Neural cell (in vitro differentiated cells): ENCODE data around the gene LYAR. TPM values are rescaled to one million over a fixed set of nuclear protein-coding genes. Genes with fewer than 3 reads are reported as not detected.

ENCODE experiments used
- H2AFZ ChIP-seq: fragments of 200-600, 300-800 bp; sonication (generic), shearing (Covaris generic); 2 replicates; pipeline ENCODE4 v1.6.0; 2014; ENCODE audit warnings: low read depth, mild to moderate bottlenecking, antibody characterized with exemption, low read length, moderate library complexity
- H3F3A ChIP-seq: fragments of 200-600 bp; shearing (Covaris generic); 2 replicates; pipeline ENCODE4 v1.6.1; 2016; ENCODE audit warnings: mild to moderate bottlenecking, moderate library complexity, mixed read lengths, antibody characterized with exemption, low read length; ENCODE audit not compliant: insufficient read depth, poor library complexity, severe bottlenecking
- H3K27ac ChIP-seq: fragments of 200-600, 300-800 bp; sonication (generic), shearing (Covaris generic); 2 replicates; pipeline ENCODE4 v1.5.1; 2014; ENCODE audit warnings: mild to moderate bottlenecking, low read length, moderate library complexity
- H3K27me3 ChIP-seq: fragments of 300-800, 200-600 bp; sonication (generic), shearing (Covaris generic); 2 replicates; pipeline ENCODE4 v1.6.0; 2014; ENCODE audit warnings: mild to moderate bottlenecking, low read depth, low read length, moderate library complexity; ENCODE audit not compliant: insufficient read depth
- H3K36me3 ChIP-seq: fragments of 300-800, 200-600 bp; sonication (generic), shearing (Covaris generic); 2 replicates; pipeline ENCODE4 v1.5.1; 2014; ENCODE audit warnings: mild to moderate bottlenecking, antibody characterized with exemption, low read length, moderate library complexity; ENCODE audit not compliant: insufficient read depth
- H3K4me2 ChIP-seq: fragments of 300-800, 200-600 bp; sonication (generic), shearing (Covaris generic); 2 replicates; pipeline ENCODE4 v1.6.0; 2014; ENCODE audit warnings: mild to moderate bottlenecking, low read length
- H3K4me3 ChIP-seq: fragments of 300-800, 200-600 bp; sonication (generic), shearing (Covaris generic); 2 replicates; pipeline ENCODE4 v1.5.1; 2014; ENCODE audit warnings: mild to moderate bottlenecking, low read length, moderate library complexity
- H3K79me2 ChIP-seq: fragments of 200-600 bp; shearing (Covaris generic); replicated peaks from 2 replicates; pipeline ENCODE4 v1.6.0; 2014; ENCODE audit warnings: mild to moderate bottlenecking, low read length, moderate library complexity; ENCODE audit not compliant: insufficient read depth
- H3K9ac ChIP-seq: fragments of 300-800, 200-600 bp; sonication (generic), shearing (Covaris generic); 2 replicates; pipeline ENCODE4 v1.6.1; 2016; ENCODE audit warnings: mild to moderate bottlenecking, low read length, mixed read lengths
- H3K9me2 ChIP-seq: fragments of 200-600 bp; shearing (Covaris generic); 2 replicates; pipeline ENCODE4 v1.6.1; 2016; ENCODE audit warnings: mild to moderate bottlenecking, low read length, mixed read lengths; ENCODE audit not compliant: insufficient read depth
- H3K9me3 ChIP-seq: fragments of 200-600, 300-800 bp; sonication (generic), shearing (Covaris generic); 2 replicates; pipeline ENCODE4 v1.6.1; 2016; ENCODE audit warnings: mild to moderate bottlenecking, mixed run types, low read length, moderate library complexity, mixed read lengths
- H4K20me1 ChIP-seq: fragments of 200-600 bp; shearing (Covaris generic); 2 replicates; pipeline ENCODE4 v1.6.1; 2016; ENCODE audit warnings: mild to moderate bottlenecking, mixed run types; ENCODE audit not compliant: insufficient read depth
- EP300 ChIP-seq: fragments of 450-650 bp; conservative IDR thresholded peaks from 2 replicates; pipeline ENCODE4 v1.6.1; 2014; ENCODE audit warnings: antibody characterized with exemption, mild to moderate bottlenecking, moderate library complexity; ENCODE audit not compliant: poor library complexity, severe bottlenecking
- EZH2 ChIP-seq: fragments of 200-600, 300-800 bp; shearing (Covaris generic), sonication (generic); IDR thresholded peaks from 2 replicates; pipeline ENCODE4 v1.6.1; 2014; ENCODE audit warnings: antibody characterized with exemption, low read length, borderline replicate concordance, mild to moderate bottlenecking; ENCODE audit not compliant: insufficient read depth, poor library complexity, severe bottlenecking
- MXI1 ChIP-seq: fragments of 450-650 bp; conservative IDR thresholded peaks from 2 replicates; pipeline ENCODE4 v1.6.1; 2014; ENCODE audit warnings: antibody characterized with exemption, mild to moderate bottlenecking; ENCODE audit not compliant: poor library complexity, severe bottlenecking
- POLR2AphosphoS5 ChIP-seq: IDR thresholded peaks from 2 replicates; pipeline ENCODE4 v1.6.1; 2012
- RAD21 ChIP-seq: fragments of 450-650 bp; conservative IDR thresholded peaks from 2 replicates; pipeline ENCODE4 v1.6.1; 2014; ENCODE audit warnings: antibody characterized with exemption, mild to moderate bottlenecking, moderate library complexity
- SMC3 ChIP-seq: fragments of 450-650 bp; conservative IDR thresholded peaks from 2 replicates; pipeline ENCODE4 v1.6.1; 2014; ENCODE audit warnings: antibody characterized with exemption, mild to moderate bottlenecking, moderate library complexity; ENCODE audit not compliant: poor library complexity
- TAF1 ChIP-seq: IDR thresholded peaks from 2 replicates; pipeline ENCODE4 v1.6.1; 2012; ENCODE audit warnings: low read depth
- polyA plus RNA-seq: library from polyadenylated mRNA; depleted of rRNA; stranded (reverse); fragments of >200 nt; gene quantifications from 2 replicates; pipeline ENCODE4 v1.2.3, GENCODE V29; 2014
- TF ChIP-seq, protein P1 (sequence below): IDR thresholded peaks from 2 replicates; pipeline ENCODE4 v1.6.1; 2012; ENCODE audit warnings: borderline replicate concordance
- TF ChIP-seq, protein P2 (sequence below): fragments of 450-650 bp; IDR thresholded peaks from 2 replicates; pipeline ENCODE4 v1.5.1; 2014; ENCODE audit warnings: antibody characterized with exemption, mild to moderate bottlenecking, moderate library complexity; ENCODE audit not compliant: poor library complexity, severe bottlenecking

The LYAR gene
- polyA plus RNA-seq, 1 donor from 2014 or later = 14.7 TPM

DNA sequence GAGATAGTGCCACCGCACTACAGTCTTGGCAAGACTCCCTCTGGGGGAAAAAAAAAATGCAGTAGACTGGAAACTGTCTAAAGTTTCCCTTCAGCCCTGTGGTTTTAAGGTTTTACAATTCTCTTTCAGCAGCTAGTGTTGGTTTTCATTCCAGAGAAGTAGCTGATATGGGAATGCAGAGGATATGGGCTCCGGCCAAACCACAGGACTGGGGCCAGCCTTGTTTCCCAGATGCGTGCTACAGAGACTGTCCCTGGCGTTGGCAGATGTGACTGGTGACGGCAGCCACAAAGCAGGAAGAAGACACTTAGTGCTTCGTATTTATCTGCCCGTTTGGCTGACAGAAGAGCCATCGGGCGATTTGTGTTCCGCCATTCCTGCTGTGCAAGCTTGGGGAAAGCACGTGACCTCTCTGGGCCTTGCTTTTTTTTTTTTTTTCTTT, 43.3 kb upstream of the LYAR start:
- Histone ChIP-seq H4K20me1 (no peaks in the 10 kb centered on the region), H3K9me3 (no peaks in the 10 kb centered on the region), H3K27me3 (no peaks in the 10 kb centered on the region), H3K9ac (no peak overlapping the region), H3K36me3 (no peaks in the 10 kb centered on the region), H2AFZ (no peak overlapping the region), H3K27ac (no peak overlapping the region), H3F3A (no peaks in the 10 kb centered on the region), H3K79me2 (no peaks in the 10 kb centered on the region), H3K4me2 (no peak overlapping the region), H3K9me2 (no peaks in the 10 kb centered on the region), H3K4me3 (no peak overlapping the region)
- TF ChIP-seq, protein P1, sequence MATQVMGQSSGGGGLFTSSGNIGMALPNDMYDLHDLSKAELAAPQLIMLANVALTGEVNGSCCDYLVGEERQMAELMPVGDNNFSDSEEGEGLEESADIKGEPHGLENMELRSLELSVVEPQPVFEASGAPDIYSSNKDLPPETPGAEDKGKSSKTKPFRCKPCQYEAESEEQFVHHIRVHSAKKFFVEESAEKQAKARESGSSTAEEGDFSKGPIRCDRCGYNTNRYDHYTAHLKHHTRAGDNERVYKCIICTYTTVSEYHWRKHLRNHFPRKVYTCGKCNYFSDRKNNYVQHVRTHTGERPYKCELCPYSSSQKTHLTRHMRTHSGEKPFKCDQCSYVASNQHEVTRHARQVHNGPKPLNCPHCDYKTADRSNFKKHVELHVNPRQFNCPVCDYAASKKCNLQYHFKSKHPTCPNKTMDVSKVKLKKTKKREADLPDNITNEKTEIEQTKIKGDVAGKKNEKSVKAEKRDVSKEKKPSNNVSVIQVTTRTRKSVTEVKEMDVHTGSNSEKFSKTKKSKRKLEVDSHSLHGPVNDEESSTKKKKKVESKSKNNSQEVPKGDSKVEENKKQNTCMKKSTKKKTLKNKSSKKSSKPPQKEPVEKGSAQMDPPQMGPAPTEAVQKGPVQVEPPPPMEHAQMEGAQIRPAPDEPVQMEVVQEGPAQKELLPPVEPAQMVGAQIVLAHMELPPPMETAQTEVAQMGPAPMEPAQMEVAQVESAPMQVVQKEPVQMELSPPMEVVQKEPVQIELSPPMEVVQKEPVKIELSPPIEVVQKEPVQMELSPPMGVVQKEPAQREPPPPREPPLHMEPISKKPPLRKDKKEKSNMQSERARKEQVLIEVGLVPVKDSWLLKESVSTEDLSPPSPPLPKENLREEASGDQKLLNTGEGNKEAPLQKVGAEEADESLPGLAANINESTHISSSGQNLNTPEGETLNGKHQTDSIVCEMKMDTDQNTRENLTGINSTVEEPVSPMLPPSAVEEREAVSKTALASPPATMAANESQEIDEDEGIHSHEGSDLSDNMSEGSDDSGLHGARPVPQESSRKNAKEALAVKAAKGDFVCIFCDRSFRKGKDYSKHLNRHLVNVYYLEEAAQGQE = no peak
- TF ChIP-seq SMC3 = no peak

DNA sequence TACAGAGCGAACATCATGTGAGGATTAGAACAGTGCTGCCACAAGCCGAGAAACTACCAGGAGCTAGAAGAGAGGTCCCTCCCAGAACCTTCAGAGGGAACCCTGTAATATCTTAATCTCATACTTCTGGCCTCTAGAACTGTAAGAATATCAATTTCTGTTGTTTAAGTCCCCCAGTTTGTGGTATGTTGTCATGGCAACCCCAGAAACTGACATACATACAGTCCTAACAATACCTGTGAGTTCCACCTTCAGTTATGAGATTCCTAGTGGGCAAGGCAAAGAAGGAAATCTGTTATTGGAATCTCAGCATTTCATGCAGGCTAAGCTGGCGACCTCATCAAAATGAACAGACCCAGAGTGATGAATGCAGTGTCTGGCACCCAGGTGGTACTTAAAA, 42.6 kb upstream of the LYAR start:
- no peak for TF ChIP-seq SMC3
- no peak for TF ChIP-seq POLR2AphosphoS5
- no peak for TF ChIP-seq EZH2
- TF ChIP-seq TAF1 = no peak
- TF ChIP-seq RAD21 = no peak
- Histone ChIP-seq H3K9me3 (no peaks in the 10 kb centered on the region), H3K4me3 (no peak overlapping the region), H4K20me1 (no peaks in the 10 kb centered on the region), H3K27me3 (no peaks in the 10 kb centered on the region), H3F3A (no peaks in the 10 kb centered on the region), H3K9ac (no peak overlapping the region), H3K9me2 (no peaks in the 10 kb centered on the region), H3K36me3 (no peaks in the 10 kb centered on the region), H3K79me2 (no peaks in the 10 kb centered on the region), H3K27ac (no peak overlapping the region), H2AFZ (no peak overlapping the region), H3K4me2 (no peak overlapping the region)

DNA sequence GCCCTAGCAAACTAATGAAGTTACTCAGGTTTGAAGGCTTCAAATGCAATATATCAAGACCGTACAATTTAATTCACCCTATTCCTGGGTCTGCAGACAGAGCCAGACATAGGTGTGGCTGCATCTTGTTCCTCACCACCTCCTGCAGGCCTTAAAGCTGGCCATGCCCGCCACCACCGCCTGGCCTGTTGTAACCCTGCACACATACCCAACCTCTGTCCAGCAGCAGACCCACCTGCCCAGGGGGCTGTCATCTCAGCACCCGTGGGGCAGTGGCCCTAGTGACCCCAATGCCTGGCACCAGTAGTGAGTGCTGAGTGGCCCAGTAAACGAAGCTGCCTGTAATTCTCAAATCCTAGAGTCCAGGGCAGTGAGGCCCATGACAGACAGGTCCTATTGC, 40.8 kb upstream of the LYAR start:
- no peaks in the 10 kb centered on the region for H3K27me3 ChIP-seq
- no peaks in the 10 kb centered on the region for H3F3A ChIP-seq
- TF ChIP-seq, protein P2, sequence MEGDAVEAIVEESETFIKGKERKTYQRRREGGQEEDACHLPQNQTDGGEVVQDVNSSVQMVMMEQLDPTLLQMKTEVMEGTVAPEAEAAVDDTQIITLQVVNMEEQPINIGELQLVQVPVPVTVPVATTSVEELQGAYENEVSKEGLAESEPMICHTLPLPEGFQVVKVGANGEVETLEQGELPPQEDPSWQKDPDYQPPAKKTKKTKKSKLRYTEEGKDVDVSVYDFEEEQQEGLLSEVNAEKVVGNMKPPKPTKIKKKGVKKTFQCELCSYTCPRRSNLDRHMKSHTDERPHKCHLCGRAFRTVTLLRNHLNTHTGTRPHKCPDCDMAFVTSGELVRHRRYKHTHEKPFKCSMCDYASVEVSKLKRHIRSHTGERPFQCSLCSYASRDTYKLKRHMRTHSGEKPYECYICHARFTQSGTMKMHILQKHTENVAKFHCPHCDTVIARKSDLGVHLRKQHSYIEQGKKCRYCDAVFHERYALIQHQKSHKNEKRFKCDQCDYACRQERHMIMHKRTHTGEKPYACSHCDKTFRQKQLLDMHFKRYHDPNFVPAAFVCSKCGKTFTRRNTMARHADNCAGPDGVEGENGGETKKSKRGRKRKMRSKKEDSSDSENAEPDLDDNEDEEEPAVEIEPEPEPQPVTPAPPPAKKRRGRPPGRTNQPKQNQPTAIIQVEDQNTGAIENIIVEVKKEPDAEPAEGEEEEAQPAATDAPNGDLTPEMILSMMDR = no peak
- TF ChIP-seq SMC3 (no peak), EZH2 (no peak), POLR2AphosphoS5 (no peak), EP300 (no peak), TAF1 (no peak), MXI1 (no peak), RAD21 (no peak)
- TF ChIP-seq, protein P1 = no peak
- no peaks in the 10 kb centered on the region for H3K9me2 ChIP-seq
- H3K4me3 ChIP-seq = no peak overlapping the region
- no peaks in the 10 kb centered on the region for H3K36me3 ChIP-seq
- H3K79me2 ChIP-seq = no peaks in the 10 kb centered on the region
- no peak overlapping the region for H3K4me2 ChIP-seq
- no peak overlapping the region for H3K9ac ChIP-seq
- no peak overlapping the region for H3K27ac ChIP-seq
- H2AFZ ChIP-seq = no peak overlapping the region
- no peaks in the 10 kb centered on the region for H4K20me1 ChIP-seq
- no peaks in the 10 kb centered on the region for H3K9me3 ChIP-seq
